HepG2 (cell line): Measurements from ENCODE around the gene ST6GALNAC2. TPM values are rescaled to one million over a fixed set of nuclear protein-coding genes. Genes with fewer than 3 reads are reported as not detected.

Experiments
- XRCC5 ChIP-seq: fragments of 200-400 bp; formaldehyde crosslinking; optimal IDR thresholded peaks from 2 replicates; pipeline ENCODE3; 2017; ENCODE audit warnings: mild to moderate bottlenecking, low read length
- ZNF296 ChIP-seq: sonication (generic); formaldehyde crosslinking; conservative IDR thresholded peaks from 2 replicates; pipeline ENCODE4 v1.5.0; 2020; ENCODE audit warnings: mild to moderate bottlenecking, missing genetic modification reagents
- polyA plus RNA-seq, 8 experiments: library from polyadenylated mRNA; depleted of rRNA in 3 of 8; stranded (reverse) in 7 of 8; unstranded in 1 of 8; fragments of >200 nt; fragmentation: Illumina TruSeq in 4 of 8; extraction: Trizol in 4 of 8; gene quantifications; 2 replicates each; pipeline versions ENCODE4 v1.2.1 to v1.2.3, GENCODE V29; 2011 to 2016; ENCODE audit warnings: low read depth in 4 of 8, missing spikeins in 1 of 8, mixed read lengths in 1 of 8; ENCODE audit not compliant: insufficient read depth in 1 of 8
- total RNA-seq, 5 experiments: library from RNA; depleted of rRNA; stranded (reverse); fragments of >200 nt; fragmentation: Illumina TruSeq; extraction: Trizol; gene quantifications; 2 replicates each; pipeline ENCODE4 v1.2.3, GENCODE V29; 2016; ENCODE audit warnings: low read depth in 1 of 5
- TF ChIP-seq, protein P1 (sequence below), 2 experiments: sonication (generic) in 1 of 2; formaldehyde crosslinking in 1 of 2; IDR thresholded peaks; 2 replicates each; pipeline versions ENCODE4 v1.4.0 to v1.6.1; 2018 to 2020; ENCODE audit warnings: missing genetic modification reagents in 2 of 2, borderline replicate concordance in 1 of 2, low read depth in 1 of 2, mild to moderate bottlenecking in 1 of 2, missing biosample characterization in 1 of 2
- TF ChIP-seq, protein P2 (sequence below): sonication (generic); formaldehyde crosslinking; IDR thresholded peaks from 2 replicates; pipeline ENCODE4 v1.8.0; 2022; ENCODE audit warnings: mild to moderate bottlenecking, missing genetic modification reagents; ENCODE audit not compliant: insufficient replicate concordance
- TF ChIP-seq, protein P3 (sequence below): sonication (generic); formaldehyde crosslinking; IDR thresholded peaks from 2 replicates; pipeline ENCODE4 v1.5.0; 2020; ENCODE audit warnings: mild to moderate bottlenecking, missing genetic modification reagents, borderline replicate concordance

Gene ST6GALNAC2
- total and polyA plus RNA-seq, 2 of the 13 experiments (the other 11 are each of a cell fraction or from before 2014, with no cell fraction given), result 0.12 to 0.49 TPM

DNA sequence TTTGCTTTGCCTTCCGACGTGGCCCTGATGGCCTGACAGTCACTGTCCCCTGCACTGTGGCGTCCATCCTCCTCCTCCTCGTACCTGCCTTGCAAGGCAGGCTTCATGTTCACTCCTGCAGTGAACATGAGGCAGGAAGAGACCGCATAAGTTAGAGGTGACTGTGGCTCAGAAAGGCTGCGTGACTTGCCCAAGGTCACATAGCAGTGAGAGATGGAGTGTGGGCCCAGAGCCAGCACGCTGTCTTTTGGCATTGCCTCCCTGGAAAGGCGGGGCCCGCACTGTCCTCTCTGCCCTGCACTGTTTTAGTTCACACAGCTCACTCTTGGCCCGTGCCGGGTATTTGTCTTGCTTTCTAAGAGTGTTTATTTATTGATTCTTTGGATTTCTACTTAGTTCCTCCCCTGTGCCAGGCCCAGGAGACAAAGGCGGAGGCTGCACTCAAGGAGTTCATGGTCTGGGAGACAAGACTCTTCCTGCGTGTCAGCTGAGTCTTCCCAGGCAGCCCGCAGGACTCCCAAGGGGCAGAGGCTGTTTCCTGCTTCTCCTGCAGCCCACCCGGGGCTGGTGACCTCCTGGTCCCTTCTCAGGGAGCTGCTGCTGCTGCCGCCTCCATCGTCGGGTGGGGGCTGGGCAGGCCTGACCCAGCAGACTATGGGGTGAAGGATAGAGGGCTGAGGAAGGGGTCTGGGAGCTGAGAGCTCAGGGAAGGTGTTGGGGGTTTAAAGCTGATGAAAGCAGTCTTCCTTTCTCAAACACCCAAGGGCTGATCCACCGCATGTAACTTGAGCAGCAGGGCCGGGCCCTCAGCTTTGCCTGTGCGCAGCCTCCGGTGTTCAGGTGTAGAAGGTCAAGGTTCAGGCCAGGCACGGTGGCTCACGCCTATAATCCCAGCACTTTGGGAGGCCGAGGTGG lies 60.8 kb downstream of the ST6GALNAC2 start (continued):
- TF ChIP-seq XRCC5 (no peak), ZNF296 (CRISPR knock-in tag) (peak; percentile 63; the same call in 1 of the 2 replicates)
- TF ChIP-seq, protein P1, sequence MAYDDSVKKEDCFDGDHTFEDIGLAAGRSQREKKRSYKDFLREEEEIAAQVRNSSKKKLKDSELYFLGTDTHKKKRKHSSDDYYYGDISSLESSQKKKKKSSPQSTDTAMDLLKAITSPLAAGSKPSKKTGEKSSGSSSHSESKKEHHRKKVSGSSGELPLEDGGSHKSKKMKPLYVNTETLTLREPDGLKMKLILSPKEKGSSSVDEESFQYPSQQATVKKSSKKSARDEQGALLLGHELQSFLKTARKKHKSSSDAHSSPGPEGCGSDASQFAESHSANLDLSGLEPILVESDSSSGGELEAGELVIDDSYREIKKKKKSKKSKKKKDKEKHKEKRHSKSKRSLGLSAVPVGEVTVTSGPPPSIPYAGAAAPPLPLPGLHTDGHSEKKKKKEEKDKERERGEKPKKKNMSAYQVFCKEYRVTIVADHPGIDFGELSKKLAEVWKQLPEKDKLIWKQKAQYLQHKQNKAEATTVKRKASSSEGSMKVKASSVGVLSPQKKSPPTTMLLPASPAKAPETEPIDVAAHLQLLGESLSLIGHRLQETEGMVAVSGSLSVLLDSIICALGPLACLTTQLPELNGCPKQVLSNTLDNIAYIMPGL (CRISPR knock-in tag; IDR thresholded peaks at IDR 0.05; ENCODE audit: borderline replicate concordance in 1 of 2, low read depth in 1 of 2), result no peak
- TF ChIP-seq, protein P2, sequence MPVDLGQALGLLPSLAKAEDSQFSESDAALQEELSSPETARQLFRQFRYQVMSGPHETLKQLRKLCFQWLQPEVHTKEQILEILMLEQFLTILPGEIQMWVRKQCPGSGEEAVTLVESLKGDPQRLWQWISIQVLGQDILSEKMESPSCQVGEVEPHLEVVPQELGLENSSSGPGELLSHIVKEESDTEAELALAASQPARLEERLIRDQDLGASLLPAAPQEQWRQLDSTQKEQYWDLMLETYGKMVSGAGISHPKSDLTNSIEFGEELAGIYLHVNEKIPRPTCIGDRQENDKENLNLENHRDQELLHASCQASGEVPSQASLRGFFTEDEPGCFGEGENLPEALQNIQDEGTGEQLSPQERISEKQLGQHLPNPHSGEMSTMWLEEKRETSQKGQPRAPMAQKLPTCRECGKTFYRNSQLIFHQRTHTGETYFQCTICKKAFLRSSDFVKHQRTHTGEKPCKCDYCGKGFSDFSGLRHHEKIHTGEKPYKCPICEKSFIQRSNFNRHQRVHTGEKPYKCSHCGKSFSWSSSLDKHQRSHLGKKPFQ, result no peak
- TF ChIP-seq, protein P3, sequence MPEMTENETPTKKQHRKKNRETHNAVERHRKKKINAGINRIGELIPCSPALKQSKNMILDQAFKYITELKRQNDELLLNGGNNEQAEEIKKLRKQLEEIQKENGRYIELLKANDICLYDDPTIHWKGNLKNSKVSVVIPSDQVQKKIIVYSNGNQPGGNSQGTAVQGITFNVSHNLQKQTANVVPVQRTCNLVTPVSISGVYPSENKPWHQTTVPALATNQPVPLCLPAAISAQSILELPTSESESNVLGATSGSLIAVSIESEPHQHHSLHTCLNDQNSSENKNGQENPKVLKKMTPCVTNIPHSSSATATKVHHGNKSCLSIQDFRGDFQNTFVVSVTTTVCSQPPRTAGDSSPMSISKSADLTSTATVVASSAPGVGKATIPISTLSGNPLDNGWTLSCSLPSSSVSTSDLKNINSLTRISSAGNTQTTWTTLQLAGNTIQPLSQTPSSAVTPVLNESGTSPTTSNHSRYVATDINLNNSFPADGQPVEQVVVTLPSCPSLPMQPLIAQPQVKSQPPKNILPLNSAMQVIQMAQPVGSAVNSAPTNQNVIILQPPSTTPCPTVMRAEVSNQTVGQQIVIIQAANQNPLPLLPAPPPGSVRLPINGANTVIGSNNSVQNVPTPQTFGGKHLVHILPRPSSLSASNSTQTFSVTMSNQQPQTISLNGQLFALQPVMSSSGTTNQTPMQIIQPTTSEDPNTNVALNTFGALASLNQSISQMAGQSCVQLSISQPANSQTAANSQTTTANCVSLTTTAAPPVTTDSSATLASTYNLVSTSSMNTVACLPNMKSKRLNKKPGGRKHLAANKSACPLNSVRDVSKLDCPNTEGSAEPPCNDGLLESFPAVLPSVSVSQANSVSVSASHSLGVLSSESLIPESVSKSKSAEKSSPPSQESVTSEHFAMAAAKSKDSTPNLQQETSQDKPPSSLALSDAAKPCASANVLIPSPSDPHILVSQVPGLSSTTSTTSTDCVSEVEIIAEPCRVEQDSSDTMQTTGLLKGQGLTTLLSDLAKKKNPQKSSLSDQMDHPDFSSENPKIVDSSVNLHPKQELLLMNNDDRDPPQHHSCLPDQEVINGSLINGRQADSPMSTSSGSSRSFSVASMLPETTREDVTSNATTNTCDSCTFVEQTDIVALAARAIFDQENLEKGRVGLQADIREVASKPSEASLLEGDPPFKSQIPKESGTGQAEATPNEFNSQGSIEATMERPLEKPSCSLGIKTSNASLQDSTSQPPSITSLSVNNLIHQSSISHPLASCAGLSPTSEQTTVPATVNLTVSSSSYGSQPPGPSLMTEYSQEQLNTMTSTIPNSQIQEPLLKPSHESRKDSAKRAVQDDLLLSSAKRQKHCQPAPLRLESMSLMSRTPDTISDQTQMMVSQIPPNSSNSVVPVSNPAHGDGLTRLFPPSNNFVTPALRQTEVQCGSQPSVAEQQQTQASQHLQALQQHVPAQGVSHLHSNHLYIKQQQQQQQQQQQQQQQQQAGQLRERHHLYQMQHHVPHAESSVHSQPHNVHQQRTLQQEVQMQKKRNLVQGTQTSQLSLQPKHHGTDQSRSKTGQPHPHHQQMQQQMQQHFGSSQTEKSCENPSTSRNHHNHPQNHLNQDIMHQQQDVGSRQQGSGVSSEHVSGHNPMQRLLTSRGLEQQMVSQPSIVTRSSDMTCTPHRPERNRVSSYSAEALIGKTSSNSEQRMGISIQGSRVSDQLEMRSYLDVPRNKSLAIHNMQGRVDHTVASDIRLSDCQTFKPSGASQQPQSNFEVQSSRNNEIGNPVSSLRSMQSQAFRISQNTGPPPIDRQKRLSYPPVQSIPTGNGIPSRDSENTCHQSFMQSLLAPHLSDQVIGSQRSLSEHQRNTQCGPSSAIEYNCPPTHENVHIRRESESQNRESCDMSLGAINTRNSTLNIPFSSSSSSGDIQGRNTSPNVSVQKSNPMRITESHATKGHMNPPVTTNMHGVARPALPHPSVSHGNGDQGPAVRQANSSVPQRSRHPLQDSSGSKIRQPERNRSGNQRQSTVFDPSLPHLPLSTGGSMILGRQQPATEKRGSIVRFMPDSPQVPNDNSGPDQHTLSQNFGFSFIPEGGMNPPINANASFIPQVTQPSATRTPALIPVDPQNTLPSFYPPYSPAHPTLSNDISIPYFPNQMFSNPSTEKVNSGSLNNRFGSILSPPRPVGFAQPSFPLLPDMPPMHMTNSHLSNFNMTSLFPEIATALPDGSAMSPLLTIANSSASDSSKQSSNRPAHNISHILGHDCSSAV (CRISPR knock-in tag), result 0 out of 2 replicates have a peak, but pooled peaks have one; percentile 22
